Ishikawa (cell line): ENCODE data around the gene MXRA8.

Experiments
- CEBPB ChIP-seq: IDR thresholded peaks from 2 replicates; pipeline ENCODE4 v1.6.1; 2012
- CREB1 ChIP-seq: IDR thresholded peaks from 2 replicates; pipeline ENCODE4 v1.6.1; 2012; ENCODE audit warnings: low read depth
- EGR1 ChIP-seq: IDR thresholded peaks from 2 replicates; pipeline ENCODE4 v1.6.1; 2012
- EP300 ChIP-seq: IDR thresholded peaks from 2 replicates; pipeline ENCODE4 v1.6.1; 2012; ENCODE audit warnings: borderline replicate concordance
- FOXM1 ChIP-seq: IDR thresholded peaks from 2 replicates; pipeline ENCODE4 v1.6.1; 2012; ENCODE audit warnings: low read depth, borderline replicate concordance
- NFIC ChIP-seq: IDR thresholded peaks from 2 replicates; pipeline ENCODE4 v1.6.1; 2012
- RAD21 ChIP-seq: IDR thresholded peaks from 2 replicates; pipeline ENCODE4 v1.6.1; 2012; ENCODE audit warnings: low read depth
- TAF1 ChIP-seq: IDR thresholded peaks from 2 replicates; pipeline ENCODE4 v1.6.1; 2012; ENCODE audit warnings: low read depth, mild to moderate bottlenecking
- TCF12 ChIP-seq: IDR thresholded peaks from 2 replicates; pipeline ENCODE4 v1.6.1; 2012; ENCODE audit warnings: low read depth
- TEAD4 ChIP-seq: IDR thresholded peaks from 2 replicates; pipeline ENCODE4 v1.6.1; 2012
- YY1 ChIP-seq: IDR thresholded peaks from 2 replicates; pipeline ENCODE4 v1.6.1; 2012; ENCODE audit warnings: low read depth
- ZBTB7A ChIP-seq: IDR thresholded peaks from 2 replicates; pipeline ENCODE4 v1.6.1; 2012; ENCODE audit warnings: low read depth
- TF ChIP-seq, protein P1 (sequence below): IDR thresholded peaks from 2 replicates; pipeline ENCODE4 v1.6.1; 2012
- TF ChIP-seq, protein P2 (sequence below): IDR thresholded peaks from 2 replicates; pipeline ENCODE4 v1.6.1; 2012; ENCODE audit warnings: low read depth, mild to moderate bottlenecking
- TF ChIP-seq, protein P3 (sequence below): IDR thresholded peaks from 2 replicates; pipeline ENCODE4 v1.6.1; 2012

MXRA8 gene

DNA sequence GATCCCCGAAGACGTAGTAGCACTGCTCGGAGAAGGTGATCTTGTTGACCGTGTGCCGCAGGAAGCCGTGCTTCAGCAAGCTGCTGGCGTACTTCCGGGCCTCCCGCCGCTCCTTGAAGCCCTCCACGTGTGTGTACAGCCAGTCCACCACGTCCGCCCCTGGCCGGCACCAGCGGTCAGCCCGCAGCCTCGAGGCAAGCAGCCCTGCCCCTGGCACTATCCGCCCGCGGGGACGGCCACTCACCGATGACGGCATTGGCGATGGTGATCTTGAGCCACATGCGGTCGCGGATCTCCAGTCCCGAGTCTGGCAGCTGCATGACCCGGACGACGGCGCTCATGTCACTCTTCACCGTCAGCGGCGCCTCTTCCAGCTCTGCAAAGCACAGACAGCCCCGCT, 20.1 kb downstream of the MXRA8 start:
- no peak for TF ChIP-seq YY1
- TF ChIP-seq TAF1, result no peak
- TF ChIP-seq, protein P1, sequence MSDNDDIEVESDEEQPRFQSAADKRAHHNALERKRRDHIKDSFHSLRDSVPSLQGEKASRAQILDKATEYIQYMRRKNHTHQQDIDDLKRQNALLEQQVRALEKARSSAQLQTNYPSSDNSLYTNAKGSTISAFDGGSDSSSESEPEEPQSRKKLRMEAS, result 0 out of 2 replicates have a peak, but pooled peaks have one; percentile 15
- TF ChIP-seq CREB1, result no peak
- no peak for TF ChIP-seq TEAD4
- no peak for TF ChIP-seq EGR1

DNA sequence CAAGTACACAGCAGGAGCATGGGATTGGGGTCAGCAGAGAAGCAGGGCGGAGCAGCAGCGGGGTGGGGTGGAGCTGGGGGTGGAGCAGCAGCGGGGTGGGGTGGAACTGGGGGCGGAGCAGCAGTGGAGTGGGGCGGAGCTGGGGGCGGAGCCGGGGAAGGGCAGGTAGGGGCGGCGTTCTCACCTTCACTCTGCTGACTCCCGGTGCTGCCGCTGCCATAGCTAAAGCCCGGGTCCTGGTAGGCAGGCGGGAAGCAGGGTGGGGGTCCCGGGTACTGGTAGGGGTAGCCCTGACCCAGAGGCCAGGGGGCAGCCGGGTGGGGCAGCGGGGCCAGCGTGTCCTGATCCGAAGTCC, 20.6 kb downstream of the MXRA8 start:
- TF ChIP-seq NFIC, result no peak
- TF ChIP-seq, protein P1, result no peak
- no peak for TF ChIP-seq RAD21
- TF ChIP-seq TAF1, result no peak
- no peak for TF ChIP-seq CEBPB
- no peak for TF ChIP-seq TEAD4

DNA sequence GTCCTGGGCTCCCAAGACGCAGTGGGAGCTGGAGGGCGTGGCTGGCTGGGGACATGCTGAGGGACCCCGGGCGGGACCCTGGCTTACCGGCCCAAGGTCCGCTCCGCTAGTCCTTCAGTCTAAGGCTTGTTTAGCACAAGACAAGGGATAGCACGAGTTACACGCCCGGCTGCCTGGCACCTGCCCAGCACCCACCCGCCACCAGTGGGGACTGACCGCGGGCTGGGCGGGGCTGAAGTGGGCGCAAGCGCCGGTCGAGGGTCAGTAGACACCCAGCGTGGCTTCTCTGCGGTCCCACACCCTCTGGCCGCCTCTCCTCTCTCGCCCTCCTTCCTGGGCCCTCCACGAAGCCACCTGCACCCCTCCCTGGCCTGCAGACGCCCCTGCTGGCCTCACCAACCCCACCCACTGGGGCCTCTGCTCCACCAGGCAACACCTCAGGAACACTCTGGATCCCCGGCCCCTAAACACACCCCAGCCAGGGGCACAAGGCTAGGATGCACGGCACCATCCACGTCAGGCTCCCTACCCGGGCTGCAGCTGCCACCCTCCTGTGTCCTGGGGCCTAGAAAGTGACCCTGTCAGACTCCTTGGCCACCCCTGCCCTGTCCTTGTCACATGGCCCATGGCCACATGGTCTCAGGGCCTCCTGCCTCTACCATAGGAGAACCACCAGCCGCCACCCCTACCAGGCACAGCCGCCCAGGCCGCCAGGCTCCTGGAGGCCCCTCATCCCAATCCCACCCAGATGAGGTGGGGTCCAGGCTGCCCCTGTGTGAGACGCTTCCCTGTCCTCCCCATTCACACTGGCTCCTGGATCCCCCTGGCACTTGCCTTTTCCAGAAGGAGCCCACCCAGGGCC, 21.2 kb downstream of the MXRA8 start:
- TF ChIP-seq EGR1 (no peak), TCF12 (no peak), CEBPB (no peak)
- TF ChIP-seq, protein P1, result no peak

DNA sequence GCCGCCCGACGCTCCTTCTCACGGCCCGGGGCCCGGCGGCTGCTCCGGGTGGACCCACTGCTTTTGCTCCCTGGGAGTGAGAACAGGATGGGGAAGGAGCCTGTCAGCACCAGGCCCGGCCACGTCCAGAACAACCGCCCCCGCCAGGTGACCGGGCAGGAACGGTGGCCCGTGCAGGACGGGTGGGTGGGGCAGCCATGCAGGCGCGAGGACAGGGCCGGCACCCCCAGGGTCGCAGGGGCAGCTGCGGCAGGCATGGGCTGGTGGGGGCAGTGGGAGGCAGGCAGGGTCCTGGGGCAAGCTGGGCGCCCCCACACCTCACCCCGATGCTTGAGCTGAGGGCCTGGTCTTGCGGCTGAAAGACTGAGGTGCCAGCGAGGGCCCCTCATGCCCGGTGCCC, 21.9 kb downstream of the MXRA8 start:
- TF ChIP-seq NFIC (no peak), RAD21 (no peak), TEAD4 (no peak), FOXM1 (no peak), CEBPB (no peak), EGR1 (no peak), TCF12 (no peak), ZBTB7A (no peak), CREB1 (no peak), YY1 (no peak)
- TF ChIP-seq, protein P2, sequence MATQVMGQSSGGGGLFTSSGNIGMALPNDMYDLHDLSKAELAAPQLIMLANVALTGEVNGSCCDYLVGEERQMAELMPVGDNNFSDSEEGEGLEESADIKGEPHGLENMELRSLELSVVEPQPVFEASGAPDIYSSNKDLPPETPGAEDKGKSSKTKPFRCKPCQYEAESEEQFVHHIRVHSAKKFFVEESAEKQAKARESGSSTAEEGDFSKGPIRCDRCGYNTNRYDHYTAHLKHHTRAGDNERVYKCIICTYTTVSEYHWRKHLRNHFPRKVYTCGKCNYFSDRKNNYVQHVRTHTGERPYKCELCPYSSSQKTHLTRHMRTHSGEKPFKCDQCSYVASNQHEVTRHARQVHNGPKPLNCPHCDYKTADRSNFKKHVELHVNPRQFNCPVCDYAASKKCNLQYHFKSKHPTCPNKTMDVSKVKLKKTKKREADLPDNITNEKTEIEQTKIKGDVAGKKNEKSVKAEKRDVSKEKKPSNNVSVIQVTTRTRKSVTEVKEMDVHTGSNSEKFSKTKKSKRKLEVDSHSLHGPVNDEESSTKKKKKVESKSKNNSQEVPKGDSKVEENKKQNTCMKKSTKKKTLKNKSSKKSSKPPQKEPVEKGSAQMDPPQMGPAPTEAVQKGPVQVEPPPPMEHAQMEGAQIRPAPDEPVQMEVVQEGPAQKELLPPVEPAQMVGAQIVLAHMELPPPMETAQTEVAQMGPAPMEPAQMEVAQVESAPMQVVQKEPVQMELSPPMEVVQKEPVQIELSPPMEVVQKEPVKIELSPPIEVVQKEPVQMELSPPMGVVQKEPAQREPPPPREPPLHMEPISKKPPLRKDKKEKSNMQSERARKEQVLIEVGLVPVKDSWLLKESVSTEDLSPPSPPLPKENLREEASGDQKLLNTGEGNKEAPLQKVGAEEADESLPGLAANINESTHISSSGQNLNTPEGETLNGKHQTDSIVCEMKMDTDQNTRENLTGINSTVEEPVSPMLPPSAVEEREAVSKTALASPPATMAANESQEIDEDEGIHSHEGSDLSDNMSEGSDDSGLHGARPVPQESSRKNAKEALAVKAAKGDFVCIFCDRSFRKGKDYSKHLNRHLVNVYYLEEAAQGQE, result no peak
- TF ChIP-seq, protein P3, sequence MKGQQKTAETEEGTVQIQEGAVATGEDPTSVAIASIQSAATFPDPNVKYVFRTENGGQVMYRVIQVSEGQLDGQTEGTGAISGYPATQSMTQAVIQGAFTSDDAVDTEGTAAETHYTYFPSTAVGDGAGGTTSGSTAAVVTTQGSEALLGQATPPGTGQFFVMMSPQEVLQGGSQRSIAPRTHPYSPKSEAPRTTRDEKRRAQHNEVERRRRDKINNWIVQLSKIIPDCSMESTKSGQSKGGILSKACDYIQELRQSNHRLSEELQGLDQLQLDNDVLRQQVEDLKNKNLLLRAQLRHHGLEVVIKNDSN, result no peak
- TF ChIP-seq, protein P1, result no peak

DNA sequence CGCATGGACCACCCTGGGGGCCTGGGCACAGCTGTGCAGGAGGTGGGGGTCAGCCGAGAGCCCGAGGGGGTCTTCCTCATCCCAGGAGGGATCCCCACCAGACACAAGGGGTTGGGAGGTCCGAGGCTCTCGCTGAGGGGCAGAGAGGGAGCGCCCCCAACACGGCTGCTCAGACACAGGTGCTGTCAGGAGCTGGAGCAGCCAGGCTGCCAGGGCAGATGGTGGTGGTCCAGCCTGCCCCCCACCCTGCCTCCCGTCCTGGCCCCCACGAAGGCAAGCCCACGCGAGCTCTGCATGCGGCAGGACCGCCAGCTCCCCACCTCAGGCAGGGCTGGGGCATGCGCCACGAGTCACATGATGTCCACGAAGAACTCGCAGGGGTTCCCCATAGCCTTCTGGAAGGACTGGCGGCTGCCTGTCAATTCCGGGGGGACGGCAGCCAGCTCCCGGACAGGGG, 22.5 kb downstream of the MXRA8 start:
- TF ChIP-seq ZBTB7A (no peak), CEBPB (no peak), TAF1 (no peak), FOXM1 (no peak), YY1 (no peak), TCF12 (no peak)
- TF ChIP-seq, protein P3, result no peak

DNA sequence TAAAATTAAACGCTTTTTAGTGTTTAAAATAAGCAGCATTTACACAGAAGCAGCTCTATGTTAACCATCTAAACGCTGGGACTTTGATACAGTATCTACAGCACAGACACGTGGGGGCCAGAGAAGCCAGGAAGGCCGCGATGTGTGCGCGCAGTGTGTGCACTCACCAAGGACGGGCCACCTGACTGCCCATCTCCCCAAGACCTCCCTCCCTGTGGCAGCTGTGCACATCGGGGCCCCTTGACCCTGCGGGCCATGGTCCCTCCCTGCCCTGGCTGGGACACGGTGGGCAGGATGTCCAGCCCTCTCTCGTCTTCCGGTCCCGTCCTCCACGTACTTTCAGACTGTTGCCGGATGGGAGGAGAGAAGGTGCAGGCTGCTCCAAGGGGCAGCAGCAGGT, 23.1 kb downstream of the MXRA8 start:
- TF ChIP-seq TEAD4, result no peak
- TF ChIP-seq, protein P1, result no peak
- TF ChIP-seq, protein P2, result no peak
- TF ChIP-seq TAF1, result no peak
- TF ChIP-seq NFIC, result no peak
- TF ChIP-seq CREB1, result no peak
- TF ChIP-seq RAD21, result no peak
- TF ChIP-seq EGR1, result no peak
- no peak for TF ChIP-seq ZBTB7A
- TF ChIP-seq, protein P3, result no peak
- no peak for TF ChIP-seq YY1
- no peak for TF ChIP-seq TCF12
- no peak for TF ChIP-seq FOXM1
- no peak for TF ChIP-seq EP300
- no peak for TF ChIP-seq CEBPB
